Neutrophil (primary cell): ENCODE measurements around the gene ATAD3C.

Source experiments
- H3K27ac ChIP-seq: fragments of 200-600 bp; sonication (generic); 2 replicates; pipeline ENCODE4 v1.5.1; 2016; ENCODE audit warnings: mild to moderate bottlenecking, moderate library complexity
- H3K27me3 ChIP-seq: fragments of 200-600 bp; sonication (generic); 2 replicates; pipeline ENCODE4 v1.6.0; 2016; ENCODE audit warnings: mild to moderate bottlenecking
- H3K36me3 ChIP-seq: fragments of 200-600 bp; sonication (generic); 2 replicates; pipeline ENCODE4 v1.5.1; 2017
- H3K4me1 ChIP-seq, 2 experiments: fragments of 200-600 bp in 1 of 2; sonication (generic) in 1 of 2; 1 replicate in 1 of 2; 2 replicates in 1 of 2; pipeline versions ENCODE4 v1.5.1 to v1.6.1; 2013 to 2016; ENCODE audit warnings: low read depth in 1 of 2, low read length in 1 of 2, mild to moderate bottlenecking in 1 of 2, moderate library complexity in 1 of 2; ENCODE audit not compliant: control insufficient read depth in 1 of 2, insufficient read depth in 1 of 2
- H3K4me3 ChIP-seq, 2 experiments: fragments of 200-600 bp in 1 of 2; sonication (generic) in 1 of 2; 1 replicate in 1 of 2; 2 replicates in 1 of 2; pipeline ENCODE4 v1.5.1; 2013 to 2016; ENCODE audit warnings: low read depth in 1 of 2, low read length in 1 of 2, mild to moderate bottlenecking in 1 of 2, moderate library complexity in 1 of 2
- H3K9me3 ChIP-seq: fragments of 200-600 bp; sonication (generic); 2 replicates; pipeline ENCODE4 v1.5.1; 2016
- TF ChIP-seq, protein P1 (sequence below): fragments of 200-600 bp; sonication (generic); IDR thresholded peaks from 2 replicates; pipeline ENCODE4 v1.5.1; 2016; ENCODE audit warnings: antibody characterized with exemption

Gene ATAD3C

DNA sequence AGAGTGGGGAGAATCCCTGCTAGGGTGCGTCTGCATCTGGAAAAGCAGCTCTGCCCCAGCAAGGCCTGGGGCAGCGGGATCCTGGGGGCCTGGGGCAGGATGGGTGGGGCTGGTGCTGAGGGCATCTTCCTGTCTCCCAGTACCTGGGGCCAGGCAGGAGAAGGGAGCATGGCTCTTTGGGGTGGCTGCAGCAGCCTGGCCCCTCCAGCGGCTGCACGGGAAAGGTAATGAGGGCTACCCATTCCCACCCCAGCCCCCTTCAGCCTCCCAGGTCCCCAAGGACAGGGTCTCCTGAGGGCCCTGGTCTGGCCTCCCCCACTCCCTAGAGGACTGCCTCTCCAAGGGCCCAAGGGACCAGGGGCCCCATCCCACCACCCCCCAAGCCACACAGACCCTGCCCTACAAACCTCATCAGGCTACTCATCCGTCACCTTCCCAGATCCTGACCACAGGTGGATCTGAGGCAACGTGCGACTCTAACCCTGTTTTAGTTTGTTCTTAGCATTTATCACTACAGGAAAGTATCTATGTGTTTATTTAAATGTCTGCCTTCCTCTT, 27.5 kb upstream of the ATAD3C start:
- Histone ChIP-seq H3K9me3 (no peaks in the 10 kb centered on the region), H3K4me3 (no peak overlapping the region), H3K27ac (no peak overlapping the region), H3K36me3 (no peaks in the 10 kb centered on the region), H3K4me1 (no peaks in the 10 kb centered on the region), H3K27me3 (peaks cover 91% of the 10 kb centered on the region)
- TF ChIP-seq, protein P1, sequence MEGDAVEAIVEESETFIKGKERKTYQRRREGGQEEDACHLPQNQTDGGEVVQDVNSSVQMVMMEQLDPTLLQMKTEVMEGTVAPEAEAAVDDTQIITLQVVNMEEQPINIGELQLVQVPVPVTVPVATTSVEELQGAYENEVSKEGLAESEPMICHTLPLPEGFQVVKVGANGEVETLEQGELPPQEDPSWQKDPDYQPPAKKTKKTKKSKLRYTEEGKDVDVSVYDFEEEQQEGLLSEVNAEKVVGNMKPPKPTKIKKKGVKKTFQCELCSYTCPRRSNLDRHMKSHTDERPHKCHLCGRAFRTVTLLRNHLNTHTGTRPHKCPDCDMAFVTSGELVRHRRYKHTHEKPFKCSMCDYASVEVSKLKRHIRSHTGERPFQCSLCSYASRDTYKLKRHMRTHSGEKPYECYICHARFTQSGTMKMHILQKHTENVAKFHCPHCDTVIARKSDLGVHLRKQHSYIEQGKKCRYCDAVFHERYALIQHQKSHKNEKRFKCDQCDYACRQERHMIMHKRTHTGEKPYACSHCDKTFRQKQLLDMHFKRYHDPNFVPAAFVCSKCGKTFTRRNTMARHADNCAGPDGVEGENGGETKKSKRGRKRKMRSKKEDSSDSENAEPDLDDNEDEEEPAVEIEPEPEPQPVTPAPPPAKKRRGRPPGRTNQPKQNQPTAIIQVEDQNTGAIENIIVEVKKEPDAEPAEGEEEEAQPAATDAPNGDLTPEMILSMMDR, result no peak

DNA sequence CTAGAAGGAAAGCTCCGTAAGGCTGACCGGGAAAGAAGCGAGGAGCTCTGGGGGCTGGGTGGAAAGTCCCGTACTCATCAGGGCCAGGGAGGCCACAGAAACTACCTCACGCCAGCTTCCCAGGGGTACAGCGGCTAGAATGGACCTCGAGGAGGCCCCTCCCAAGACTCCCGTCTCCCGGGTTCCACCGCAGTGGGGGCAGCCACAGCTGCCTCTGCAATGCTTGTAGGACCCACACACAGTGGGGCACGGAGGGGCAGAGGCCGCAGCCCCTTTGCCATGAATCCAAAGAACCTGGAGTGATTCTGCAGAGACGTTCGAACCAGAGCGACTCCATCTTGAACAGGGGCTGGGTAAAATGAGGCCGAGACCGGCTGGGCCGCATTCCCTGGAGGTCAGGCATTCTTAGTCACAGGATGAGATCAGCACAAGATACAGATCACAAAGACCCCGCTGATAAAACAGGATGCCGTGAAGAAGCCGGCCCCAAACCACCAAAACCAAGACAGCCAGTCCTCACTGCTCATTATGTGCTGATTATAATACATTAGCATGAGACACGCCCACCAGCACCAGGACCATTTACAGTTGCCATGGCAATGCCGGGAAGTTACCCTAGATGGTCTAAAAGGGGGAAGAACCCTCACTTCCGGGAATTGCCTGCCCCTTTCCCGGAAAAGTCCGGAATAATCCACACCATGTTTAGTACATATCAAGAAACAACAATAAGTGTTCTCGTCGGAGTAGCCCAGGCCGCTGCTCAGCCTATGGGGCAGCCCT, 26.8 kb upstream of the ATAD3C start:
- no peaks in the 10 kb centered on the region for H3K36me3 ChIP-seq
- no peak overlapping the region for H3K27ac ChIP-seq
- peaks cover 94% of the 10 kb centered on the region for H3K27me3 ChIP-seq
- TF ChIP-seq, protein P1, result no peak
- H3K4me1 ChIP-seq, result no peaks in the 10 kb centered on the region
- no peaks in the 10 kb centered on the region for H3K9me3 ChIP-seq
- no peak overlapping the region for H3K4me3 ChIP-seq

DNA sequence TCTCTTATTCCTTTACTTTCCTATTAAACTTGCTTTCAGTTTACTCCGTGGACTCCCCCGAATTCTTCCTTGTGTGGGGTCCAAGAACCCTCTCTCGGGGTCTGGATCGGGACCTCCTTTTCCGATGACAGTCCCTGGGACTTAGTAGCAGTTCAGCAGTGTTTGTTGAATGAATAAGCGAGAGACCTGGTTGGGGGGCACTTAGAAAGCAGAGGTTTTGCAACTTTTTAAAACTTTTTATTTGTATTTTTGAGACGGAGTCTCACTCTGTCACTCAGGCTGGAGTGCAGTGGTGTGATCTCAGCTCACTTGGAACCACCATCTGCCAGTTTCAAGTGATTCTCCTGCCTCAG, 26.3 kb upstream of the ATAD3C start:
- Histone ChIP-seq H3K36me3 (no peaks in the 10 kb centered on the region), H3K9me3 (no peaks in the 10 kb centered on the region), H3K27me3 (peaks cover 94% of the 10 kb centered on the region), H3K4me3 (no peak overlapping the region), H3K4me1 (no peaks in the 10 kb centered on the region), H3K27ac (no peak overlapping the region)
- TF ChIP-seq, protein P1, result no peak

DNA sequence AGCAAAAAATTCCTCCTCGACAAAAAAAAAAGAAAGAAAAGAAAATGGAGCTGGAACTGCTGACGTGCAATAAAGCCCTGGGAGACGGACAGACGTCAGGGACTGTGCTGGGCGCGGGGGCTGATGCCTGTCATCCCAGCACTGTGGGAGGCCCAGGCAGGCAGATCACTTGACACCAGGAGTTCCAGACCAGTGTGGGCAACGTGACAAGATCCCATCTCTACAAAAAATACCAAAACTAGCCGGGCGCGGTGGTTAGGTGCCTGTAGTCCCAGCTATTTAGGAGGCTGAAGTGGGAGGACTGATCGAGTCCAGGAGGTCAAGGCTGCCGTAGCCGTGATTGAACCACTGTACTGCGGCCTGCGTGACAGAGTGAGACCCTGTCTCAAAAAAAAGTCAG, 24.8 kb upstream of the ATAD3C start:
- Histone ChIP-seq H3K36me3 (no peaks in the 10 kb centered on the region), H3K4me3 (no peak overlapping the region), H3K9me3 (no peaks in the 10 kb centered on the region), H3K27me3 (peaks cover 94% of the 10 kb centered on the region), H3K27ac (no peak overlapping the region), H3K4me1 (no peaks in the 10 kb centered on the region)
- TF ChIP-seq, protein P1, result no peak

DNA sequence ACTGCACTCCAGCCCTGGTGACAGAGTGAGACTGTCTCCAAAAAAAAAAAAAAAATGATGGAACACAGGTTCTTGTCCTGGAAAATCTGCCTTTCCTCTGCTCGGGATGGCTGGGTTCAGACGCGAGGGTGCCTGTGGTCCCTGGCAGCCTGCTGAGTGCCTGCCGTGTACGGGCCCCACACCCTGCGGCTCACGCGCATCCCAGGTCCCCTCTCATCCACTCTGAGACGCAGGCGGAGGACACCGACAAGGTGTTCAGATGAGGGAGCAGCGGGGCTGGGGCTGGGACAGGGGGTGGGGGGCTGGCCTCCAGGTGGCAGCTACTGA, 24.1 kb upstream of the ATAD3C start:
- H3K4me3 ChIP-seq, result no peak overlapping the region
- no peaks in the 10 kb centered on the region for H3K9me3 ChIP-seq
- H3K27ac ChIP-seq, result no peak overlapping the region
- TF ChIP-seq, protein P1, result no peak
- no peaks in the 10 kb centered on the region for H3K4me1 ChIP-seq
- peaks cover 96% of the 10 kb centered on the region for H3K27me3 ChIP-seq
- H3K36me3 ChIP-seq, result no peaks in the 10 kb centered on the region
